GM06990 (cell line): ENCODE measurements around the gene ARHGAP11A.

Source experiments
- DNase-seq: peaks from one replicate; pipeline ENCODE4 v3.0.0-alpha.2; 2011; ENCODE audit not compliant: insufficient read length; ENCODE audit errors: extremely low read depth
- H3K27me3 ChIP-seq: replicated peaks from 2 replicates; pipeline ENCODE4 v1.6.0; 2011; ENCODE audit warnings: low read length; ENCODE audit not compliant: control insufficient read depth, insufficient read depth
- H3K36me3 ChIP-seq: 2 replicates; pipeline ENCODE4 v1.5.1; 2011; ENCODE audit warnings: low read length; ENCODE audit not compliant: control insufficient read depth, insufficient read depth
- H3K4me3 ChIP-seq: replicated peaks from 2 replicates; pipeline ENCODE4 v1.5.1; 2011; ENCODE audit warnings: low read depth, mild to moderate bottlenecking, control low read depth, low read length
- CTCF ChIP-seq: IDR thresholded peaks from 2 replicates; pipeline ENCODE4 v1.5.1; 2011; ENCODE audit warnings: low read length, control low read depth, mild to moderate bottlenecking, inconsistent platforms; ENCODE audit not compliant: insufficient read depth, poor library complexity, severe bottlenecking

ARHGAP11A gene

GRCh38 chr15:32656091-32656490 lies 40.8 kb downstream of the ARHGAP11A start:
- Histone ChIP-seq H3K36me3 (peaks cover 4% of the 10 kb centered on the region), H3K4me3 (no peak overlapping the region)

GRCh38 chr15:32656496-32656895 lies 41.2 kb downstream of the ARHGAP11A start:
- no peak for TF ChIP-seq CTCF
- no peak for DNase-seq
- H3K36me3 ChIP-seq, result peaks cover 4% of the 10 kb centered on the region
- no peak overlapping the region for H3K4me3 ChIP-seq
- H3K27me3 ChIP-seq, result no peaks in the 10 kb centered on the region

More at GRCh38 chr15:32656091-32656490, 40.8 kb downstream of the ARHGAP11A start:
- DNase-seq, result no peak
- no peak for TF ChIP-seq CTCF
- H3K27me3 ChIP-seq, result no peaks in the 10 kb centered on the region

GRCh38 chr15:32657198-32657883 lies 42.0 kb downstream of the ARHGAP11A start:
- no peak overlapping the region for H3K4me3 ChIP-seq
- TF ChIP-seq CTCF, result no peak
- H3K36me3 ChIP-seq, result peaks cover 4% of the 10 kb centered on the region
- no peaks in the 10 kb centered on the region for H3K27me3 ChIP-seq
- DNase-seq, result no peak

- Histone ChIP-seq H3K36me3 (peaks cover 4% of the 10 kb centered on the region), H3K27me3 (no peaks in the 10 kb centered on the region), H3K4me3 (no peak overlapping the region)
- TF ChIP-seq CTCF, result no peak
- no peak for DNase-seq
Measured at GRCh38 chr15:32657941-32658340, 42.6 kb downstream of the ARHGAP11A start.

GRCh38 chr15:32659340-32660155 lies 44.2 kb downstream of the ARHGAP11A start:
- peaks cover 4% of the 10 kb centered on the region for H3K36me3 ChIP-seq
- no peak for DNase-seq

More at GRCh38 chr15:32659340-32660155, 44.2 kb downstream of the ARHGAP11A start:
- no peak for TF ChIP-seq CTCF
- H3K4me3 ChIP-seq, result no peak overlapping the region
- no peaks in the 10 kb centered on the region for H3K27me3 ChIP-seq
